ENCODE results near the gene HTR1D.

HTR1D gene

GRCh38 chr1:23221107-23221506 is 3.8 kb upstream of the HTR1D start:
- Histone ChIP-seq H3K9ac (ENCODE audit: low read length) (no peak overlapping the region), H2BK12ac (ENCODE audit: low read length in 2 of 2) (no peak overlapping the region), H2BK15ac (ENCODE audit: low read depth, poor library complexity, severe bottlenecking) (no peak overlapping the region), H3K14ac (ENCODE audit: low read length in 2 of 2) (no peak overlapping the region), H4K91ac (ENCODE audit: low read length) (no peak overlapping the region), H2AFZ (ENCODE audit: low read depth, low read length) (no peak overlapping the region), H3K36me3 (ENCODE audit: control insufficient read depth in 1 of 2, insufficient read depth in 2 of 2, low read depth in 1 of 2, low read length in 2 of 2) (no peaks in the 10 kb centered on the region), H3K23ac (ENCODE audit: low read length in 2 of 2) (no peak overlapping the region), H3K27me3 (ENCODE audit: control insufficient read depth in 1 of 2, insufficient read depth in 1 of 2, low read length in 2 of 2) (peaks cover 15 to 51% of the 10 kb centered on the region in 2 experiments), H3K4me2 (ENCODE audit: low read length, poor library complexity, severe bottlenecking) (no peak overlapping the region), H3K4ac (ENCODE audit: low read depth in 1 of 2, low read length in 2 of 2) (no peak overlapping the region), H3K4me1 (ENCODE audit: control insufficient read depth, insufficient read depth, low read depth, low read length) (peaks cover 12% of the 10 kb centered on the region), H2AK5ac (ENCODE audit: low read length, severe bottlenecking) (no peak overlapping the region), H3K9me3 (ENCODE audit: control insufficient read depth, low read length) (no peaks in the 10 kb centered on the region), H3K18ac (ENCODE audit: low read depth in 1 of 2, low read length in 2 of 2) (no peak overlapping the region), H3K79me1 (replicated peaks; ENCODE audit: low read length, poor library complexity, severe bottlenecking) (no peaks in the 10 kb centered on the region), H4K8ac (ENCODE audit: low read length) (no peak overlapping the region), H2BK5ac (ENCODE audit: low read depth, low read length, poor library complexity, severe bottlenecking) (no peak overlapping the region), H2BK120ac (ENCODE audit: low read depth, low read length) (no peak overlapping the region), H3K27ac (ENCODE audit: low read length, poor library complexity, severe bottlenecking) (no peak overlapping the region), H3K4me3 (ENCODE audit: insufficient read depth in 1 of 2, low read depth in 1 of 2, low read length in 2 of 2) (no peak overlapping the region)
- DNase-seq, result no peak
- 74% methylated on average over 2 of the region's 2 CpGs for WGBS

DNA sequence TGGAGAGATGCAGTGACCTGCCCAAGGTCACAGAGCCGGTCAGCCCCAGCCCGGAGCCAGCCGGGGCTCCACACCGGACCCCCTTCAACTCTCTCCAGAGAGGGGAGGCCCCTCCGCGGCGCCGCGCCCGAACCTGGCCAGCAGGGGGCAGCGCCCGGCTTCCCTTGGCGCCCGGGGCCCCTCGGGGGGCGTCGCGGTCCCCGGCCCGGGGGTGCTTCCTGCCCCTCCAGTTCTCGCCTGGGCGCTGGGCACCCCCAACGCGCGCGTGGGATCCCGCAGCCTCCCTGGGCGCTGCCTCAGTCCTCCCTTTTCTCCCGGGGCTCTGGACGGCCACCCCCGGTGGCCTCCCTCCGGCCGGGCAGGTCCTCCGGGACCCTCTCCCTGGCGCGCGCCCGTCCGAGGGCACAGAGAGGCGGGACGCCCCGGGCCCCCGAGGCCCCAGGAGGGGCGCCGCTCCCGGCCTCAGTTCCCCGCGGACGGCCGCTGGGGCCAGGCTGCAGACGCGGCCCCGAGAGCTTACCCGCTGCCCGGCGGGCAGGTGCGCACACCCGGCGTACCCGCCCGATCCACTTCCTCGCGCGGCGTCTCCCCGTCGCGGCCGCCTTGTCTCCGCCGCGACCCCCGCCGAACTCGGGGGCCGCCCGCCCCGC is 406 bp downstream of the HTR1D start:
- H3K27me3 ChIP-seq (ENCODE audit: control insufficient read depth in 1 of 2, insufficient read depth in 1 of 2, low read length in 2 of 2), result peaks cover 21 to 85% of the 10 kb centered on the region in 2 experiments
- no peak overlapping the region for H4K8ac ChIP-seq (ENCODE audit: low read length)
- H4K91ac ChIP-seq (ENCODE audit: low read length), result no peak overlapping the region
- H2AK5ac ChIP-seq (ENCODE audit: low read length, severe bottlenecking), result no peak overlapping the region
- WGBS, result under 1% methylated on average over 60 of the region's 78 CpGs
- H3K36me3 ChIP-seq (ENCODE audit: control insufficient read depth in 1 of 2, insufficient read depth in 2 of 2, low read depth in 1 of 2, low read length in 2 of 2), result no peaks in the 10 kb centered on the region
- H3K4me3 ChIP-seq (ENCODE audit: insufficient read depth in 1 of 2, low read depth in 1 of 2, low read length in 2 of 2), result peak overlapping the region in 1 of 2 experiments; percentile 53
- H3K14ac ChIP-seq (ENCODE audit: low read length in 2 of 2), result no peak overlapping the region
- no peak overlapping the region for H2BK12ac ChIP-seq (ENCODE audit: low read length in 2 of 2)
- H2BK5ac ChIP-seq (ENCODE audit: low read depth, low read length, poor library complexity, severe bottlenecking), result peak overlapping the region; percentile 37
- peak overlapping the region; percentile 94 for H3K4me2 ChIP-seq (ENCODE audit: low read length, poor library complexity, severe bottlenecking)
- peaks cover 9% of the 10 kb centered on the region for H3K4me1 ChIP-seq (ENCODE audit: control insufficient read depth, insufficient read depth, low read depth, low read length)
- no peak overlapping the region for H2BK15ac ChIP-seq (ENCODE audit: low read depth, poor library complexity, severe bottlenecking)
- H3K27ac ChIP-seq (ENCODE audit: low read length, poor library complexity, severe bottlenecking), result no peak overlapping the region
- H2BK120ac ChIP-seq (ENCODE audit: low read depth, low read length), result no peak overlapping the region
- H3K4ac ChIP-seq (ENCODE audit: low read depth in 1 of 2, low read length in 2 of 2), result no peak overlapping the region
- no peaks in the 10 kb centered on the region for H3K79me1 ChIP-seq (replicated peaks; ENCODE audit: low read length, poor library complexity, severe bottlenecking)
- no peak overlapping the region for H2AFZ ChIP-seq (ENCODE audit: low read depth, low read length)
- no peak overlapping the region for H3K9ac ChIP-seq (ENCODE audit: low read length)
- no peak for DNase-seq
- no peaks in the 10 kb centered on the region for H3K9me3 ChIP-seq (ENCODE audit: control insufficient read depth, low read length)
- no peak overlapping the region for H3K18ac ChIP-seq (ENCODE audit: low read depth in 1 of 2, low read length in 2 of 2)
- H3K23ac ChIP-seq (ENCODE audit: low read length in 2 of 2), result no peak overlapping the region

DNA sequence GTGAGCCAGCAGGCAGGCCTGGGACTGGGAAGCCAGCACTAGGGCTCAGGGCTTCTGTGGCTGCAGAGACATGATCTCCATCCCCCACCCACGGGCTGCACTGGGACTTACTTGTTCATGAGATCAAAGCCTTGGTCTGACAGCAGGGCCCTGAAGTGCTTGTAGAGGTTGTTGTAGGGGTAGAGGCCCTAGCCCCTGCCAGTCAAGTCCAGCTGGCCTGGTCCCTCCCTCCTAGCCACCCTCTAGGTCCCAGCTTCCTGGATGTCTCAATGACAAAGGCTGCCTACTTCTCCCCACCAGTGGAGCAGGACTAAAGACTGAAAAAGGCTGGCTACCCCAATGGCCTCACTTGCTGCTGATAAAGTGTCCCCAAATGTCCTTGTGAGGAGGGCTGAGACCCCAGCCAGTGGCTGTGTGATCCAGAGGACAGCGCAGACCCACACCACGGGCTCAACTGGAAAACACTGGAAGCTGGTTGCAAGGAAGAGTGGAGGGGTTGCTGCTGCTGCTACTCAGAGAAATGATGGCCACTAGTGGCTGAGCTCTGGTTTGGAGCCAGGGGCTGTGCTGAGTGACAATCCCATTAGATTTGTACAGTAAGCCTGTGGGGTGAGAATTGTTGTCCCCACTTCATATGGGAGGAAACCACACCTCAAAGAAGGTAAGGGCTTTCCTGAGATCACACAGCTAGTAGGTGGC is 1.4 kb downstream of the HTR1D start:
- H2BK15ac ChIP-seq (ENCODE audit: low read depth, poor library complexity, severe bottlenecking), result no peak overlapping the region
- peak overlapping the region in 1 of 2 experiments; percentile 38 for H2BK12ac ChIP-seq (ENCODE audit: low read length in 2 of 2)
- no peak overlapping the region for H3K4me2 ChIP-seq (ENCODE audit: low read length, poor library complexity, severe bottlenecking)
- no peak overlapping the region for H3K14ac ChIP-seq (ENCODE audit: low read length in 2 of 2)
- H3K23ac ChIP-seq (ENCODE audit: low read length in 2 of 2), result no peak overlapping the region
- H2BK120ac ChIP-seq (ENCODE audit: low read depth, low read length), result no peak overlapping the region
- no peak overlapping the region for H3K27ac ChIP-seq (ENCODE audit: low read length, poor library complexity, severe bottlenecking)
- 99% methylated on average over 2 of the region's 3 CpGs for WGBS
- peak overlapping the region in 1 of 2 experiments; percentile 3 for H3K18ac ChIP-seq (ENCODE audit: low read depth in 1 of 2, low read length in 2 of 2)
- no peaks in the 10 kb centered on the region for H3K79me1 ChIP-seq (replicated peaks; ENCODE audit: low read length, poor library complexity, severe bottlenecking)
- no peak overlapping the region for H4K8ac ChIP-seq (ENCODE audit: low read length)
- H3K9ac ChIP-seq (ENCODE audit: low read length), result no peak overlapping the region
- H2BK5ac ChIP-seq (ENCODE audit: low read depth, low read length, poor library complexity, severe bottlenecking), result no peak overlapping the region
- H2AFZ ChIP-seq (ENCODE audit: low read depth, low read length), result no peak overlapping the region
- H3K36me3 ChIP-seq (ENCODE audit: control insufficient read depth in 1 of 2, insufficient read depth in 2 of 2, low read depth in 1 of 2, low read length in 2 of 2), result no peaks in the 10 kb centered on the region
- H3K4me1 ChIP-seq (ENCODE audit: control insufficient read depth, insufficient read depth, low read depth, low read length), result peaks cover 9% of the 10 kb centered on the region
- no peak overlapping the region for H3K4me3 ChIP-seq (ENCODE audit: insufficient read depth in 1 of 2, low read depth in 1 of 2, low read length in 2 of 2)
- H3K9me3 ChIP-seq (ENCODE audit: control insufficient read depth, low read length), result no peaks in the 10 kb centered on the region
- no peak overlapping the region for H4K91ac ChIP-seq (ENCODE audit: low read length)
- H3K27me3 ChIP-seq (ENCODE audit: control insufficient read depth in 1 of 2, insufficient read depth in 1 of 2, low read length in 2 of 2), result peaks cover 21 to 87% of the 10 kb centered on the region in 2 experiments
- no peak overlapping the region for H2AK5ac ChIP-seq (ENCODE audit: low read length, severe bottlenecking)
- no peak overlapping the region for H3K4ac ChIP-seq (ENCODE audit: low read depth in 1 of 2, low read length in 2 of 2)
- DNase-seq, result no peak

DNA sequence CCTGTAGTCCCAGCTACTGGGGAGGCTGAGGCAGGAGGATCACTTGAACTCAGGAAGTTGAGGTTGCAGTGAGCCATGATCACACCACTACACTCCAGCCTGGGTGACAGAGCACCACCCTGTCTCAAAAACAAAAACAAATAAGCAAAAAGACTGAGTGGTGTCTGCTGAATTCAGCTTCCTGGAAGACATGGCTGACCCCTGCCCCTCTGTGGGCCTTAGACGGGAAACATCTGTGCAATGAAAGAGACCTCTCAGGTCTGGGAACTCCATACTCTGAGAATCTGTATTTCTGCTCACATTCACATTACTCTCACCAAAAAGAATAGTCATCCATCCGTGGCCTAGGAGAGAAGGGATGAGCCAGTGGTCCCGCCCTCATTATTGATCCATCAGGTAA is 2.0 kb downstream of the HTR1D start:
- Histone ChIP-seq H2BK5ac (ENCODE audit: low read depth, low read length, poor library complexity, severe bottlenecking) (no peak overlapping the region), H3K23ac (ENCODE audit: low read length in 2 of 2) (no peak overlapping the region), H3K27me3 (ENCODE audit: control insufficient read depth in 1 of 2, insufficient read depth in 1 of 2, low read length in 2 of 2) (peaks cover 21 to 87% of the 10 kb centered on the region in 2 experiments), H3K4ac (ENCODE audit: low read depth in 1 of 2, low read length in 2 of 2) (no peak overlapping the region), H3K79me1 (replicated peaks; ENCODE audit: low read length, poor library complexity, severe bottlenecking) (no peaks in the 10 kb centered on the region), H4K91ac (ENCODE audit: low read length) (no peak overlapping the region), H2AFZ (ENCODE audit: low read depth, low read length) (no peak overlapping the region), H3K4me1 (ENCODE audit: control insufficient read depth, insufficient read depth, low read depth, low read length) (peaks cover 9% of the 10 kb centered on the region), H3K4me2 (ENCODE audit: low read length, poor library complexity, severe bottlenecking) (no peak overlapping the region), H4K8ac (ENCODE audit: low read length) (no peak overlapping the region), H2BK15ac (ENCODE audit: low read depth, poor library complexity, severe bottlenecking) (no peak overlapping the region), H3K4me3 (ENCODE audit: insufficient read depth in 1 of 2, low read depth in 1 of 2, low read length in 2 of 2) (no peak overlapping the region), H2BK120ac (ENCODE audit: low read depth, low read length) (no peak overlapping the region), H2AK5ac (ENCODE audit: low read length, severe bottlenecking) (no peak overlapping the region), H3K9me3 (ENCODE audit: control insufficient read depth, low read length) (no peaks in the 10 kb centered on the region), H2BK12ac (ENCODE audit: low read length in 2 of 2) (no peak overlapping the region), H3K18ac (ENCODE audit: low read depth in 1 of 2, low read length in 2 of 2) (no peak overlapping the region), H3K36me3 (ENCODE audit: control insufficient read depth in 1 of 2, insufficient read depth in 2 of 2, low read depth in 1 of 2, low read length in 2 of 2) (no peaks in the 10 kb centered on the region), H3K9ac (ENCODE audit: low read length) (no peak overlapping the region), H3K27ac (ENCODE audit: low read length, poor library complexity, severe bottlenecking) (no peak overlapping the region), H3K14ac (ENCODE audit: low read length in 2 of 2) (no peak overlapping the region)
- WGBS, result 79% methylated on average over 3 of the region's 3 CpGs
- no peak for DNase-seq
